Cardiac muscle cell (in vitro differentiated cells and primary cell): ENCODE data around the gene BNIP2. TPM values are rescaled to one million over a fixed set of nuclear protein-coding genes. Genes with fewer than 3 reads are reported as not detected.

ENCODE experiments used
- DNase-seq, 2 donors: peaks; one replicate each; pipeline versions ENCODE4 v3.0.0 to v3.0.0-alpha.2; 2010 to 2017; ENCODE audit warnings: low read depth in 1 of 2, low spot score in 1 of 2
- H3K27ac ChIP-seq: fragments of 200-600 bp; sonication (generic); 2 replicates; pipeline ENCODE4 v1.5.1; 2016
- H3K27me3 ChIP-seq: fragments of 200-600 bp; sonication (generic); 2 replicates; pipeline ENCODE4 v1.6.0; 2016; ENCODE audit warnings: control low read depth
- H3K36me3 ChIP-seq: fragments of 200-600 bp; sonication (generic); 2 replicates; pipeline ENCODE4 v1.5.1; 2016; ENCODE audit warnings: control low read depth
- H3K4me1 ChIP-seq: fragments of 200-600 bp; sonication (generic); 2 replicates; pipeline ENCODE4 v1.8.1; 2017; ENCODE audit warnings: low read depth, mild to moderate bottlenecking, mixed run types
- H3K4me3 ChIP-seq: fragments of 200-600 bp; sonication (generic); 2 replicates; pipeline ENCODE4 v1.5.1; 2016; ENCODE audit warnings: mild to moderate bottlenecking
- H3K9me3 ChIP-seq: fragments of 200-600 bp; sonication (generic); 2 replicates; pipeline ENCODE4 v1.5.1; 2017; ENCODE audit warnings: low read depth, mild to moderate bottlenecking, control low read depth
- CTCF ChIP-seq: IDR thresholded peaks from 2 replicates; pipeline ENCODE4 v1.5.1; 2012; ENCODE audit warnings: low read depth, mild to moderate bottlenecking, low read length
- polyA plus RNA-seq: library from polyadenylated mRNA; unstranded; fragments of >200 nt; fragmentation: Nextera tagmentation; extraction: Ambion mirVana; gene quantifications from 2 replicates; pipeline ENCODE4 v1.2.1, GENCODE V29; 2016
- total RNA-seq: library from RNA; depleted of rRNA; stranded (reverse); fragments of >200 nt; gene quantifications from 2 replicates; pipeline ENCODE4 v1.2.3, GENCODE V29; 2016

BNIP2 gene
- total and polyA plus RNA-seq, 2 experiments from 2014 or later, result 72.2 to 150 TPM

DNA sequence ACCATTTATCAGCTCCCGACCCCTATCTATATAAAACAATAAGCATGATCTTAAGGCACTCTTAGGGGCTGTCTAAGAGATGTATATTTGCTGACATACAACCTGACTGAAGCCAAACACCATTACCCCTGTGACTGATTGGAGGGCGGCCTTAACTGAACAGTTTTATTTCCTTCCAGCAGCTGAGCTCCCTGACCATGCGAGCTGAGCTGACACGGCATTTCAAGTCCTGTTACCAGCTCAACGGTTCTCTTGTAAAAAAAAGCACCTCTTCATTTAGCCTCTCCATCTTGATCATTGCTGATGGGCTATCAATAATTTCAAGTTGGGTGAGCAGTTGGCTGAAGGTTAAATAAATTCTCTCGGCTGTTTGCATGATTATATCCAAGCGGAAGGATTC lies 33.4 kb upstream of the BNIP2 start:
- Histone ChIP-seq H3K27ac (no peak overlapping the region), H3K4me1 (no peaks in the 10 kb centered on the region), H3K27me3 (no peaks in the 10 kb centered on the region), H3K4me3 (no peak overlapping the region), H3K9me3 (no peaks in the 10 kb centered on the region), H3K36me3 (no peaks in the 10 kb centered on the region)
- TF ChIP-seq CTCF, result no peak
- no peak for DNase-seq

- Histone ChIP-seq H3K27ac (no peak overlapping the region), H3K4me1 (no peaks in the 10 kb centered on the region), H3K27me3 (no peaks in the 10 kb centered on the region), H3K9me3 (no peaks in the 10 kb centered on the region), H3K4me3 (no peak overlapping the region), H3K36me3 (no peaks in the 10 kb centered on the region)
- no peak for TF ChIP-seq CTCF
- DNase-seq, result no peak
These were observed 32.9 kb upstream of the BNIP2 start for GRCh38 chr15:59722037-59722436.

DNA sequence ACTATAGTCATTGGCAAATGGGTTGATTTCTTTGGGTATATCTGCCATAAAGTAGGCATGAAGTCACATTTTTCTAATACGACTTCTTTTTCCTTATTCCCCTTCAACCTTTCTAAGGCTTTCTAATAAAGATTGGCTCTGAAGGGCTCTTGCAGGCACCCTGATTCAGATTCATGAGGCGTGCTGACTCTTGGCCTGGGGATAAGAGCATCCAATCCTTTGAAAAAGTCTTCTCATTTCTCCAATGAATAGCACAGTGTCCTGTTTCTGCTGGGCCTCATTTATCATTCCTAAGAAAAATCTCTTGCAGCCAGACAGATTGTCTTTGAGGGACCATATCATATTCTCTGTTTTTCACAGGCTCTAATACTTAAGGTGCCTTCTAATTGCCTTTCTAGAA lies 32.3 kb upstream of the BNIP2 start:
- no peak for TF ChIP-seq CTCF
- Histone ChIP-seq H3K27ac (no peak overlapping the region), H3K36me3 (no peaks in the 10 kb centered on the region), H3K4me3 (no peak overlapping the region), H3K27me3 (no peaks in the 10 kb centered on the region), H3K4me1 (no peaks in the 10 kb centered on the region), H3K9me3 (no peaks in the 10 kb centered on the region)
- no peak for DNase-seq

- no peak for TF ChIP-seq CTCF
- DNase-seq, result no peak
- Histone ChIP-seq H3K4me3 (no peak overlapping the region), H3K27me3 (no peaks in the 10 kb centered on the region), H3K9me3 (no peaks in the 10 kb centered on the region), H3K36me3 (no peaks in the 10 kb centered on the region), H3K4me1 (no peaks in the 10 kb centered on the region), H3K27ac (no peak overlapping the region)
These were observed 24.1 kb upstream of the BNIP2 start for GRCh38 chr15:59713177-59713576.

DNA sequence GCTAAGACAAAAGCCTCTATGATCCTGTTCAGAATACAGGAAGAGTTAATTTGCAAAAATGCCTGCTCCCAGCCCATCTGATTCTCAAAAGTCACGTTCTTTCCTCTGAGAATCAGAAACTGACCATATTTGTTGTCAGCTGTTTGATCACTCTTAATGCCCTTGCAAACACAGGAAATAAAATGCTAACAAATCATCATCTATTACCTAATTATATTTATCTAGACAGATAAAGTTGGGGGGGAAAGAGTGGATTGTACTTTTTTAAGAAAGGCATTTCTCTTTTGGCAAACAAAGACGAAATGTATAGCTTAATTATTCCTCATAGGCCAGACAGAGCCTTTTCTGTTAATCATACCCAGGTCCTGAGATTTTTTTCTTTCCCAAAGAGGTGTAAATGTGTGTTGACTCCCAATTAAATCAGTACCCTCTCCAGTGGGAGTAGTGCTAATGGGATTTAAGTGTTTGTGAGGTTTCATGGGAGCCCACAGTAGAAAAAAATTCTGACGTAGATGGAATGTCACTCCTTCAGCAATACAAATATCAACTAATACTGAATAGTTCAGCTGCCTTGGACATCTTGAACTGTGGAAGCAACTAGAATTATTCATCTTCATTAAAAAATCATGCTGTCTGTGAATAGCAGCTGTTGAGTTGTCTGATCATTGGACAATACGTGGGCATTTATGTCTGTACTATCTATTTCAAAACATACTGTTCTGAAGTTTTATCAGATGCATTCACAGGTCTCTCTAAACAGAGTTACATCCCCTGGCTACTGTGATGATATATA lies 22.5 kb upstream of the BNIP2 start:
- H3K4me3 ChIP-seq, result no peak overlapping the region

More for the DNA sequence above, 22.5 kb upstream of the BNIP2 start:
- Histone ChIP-seq H3K36me3 (no peaks in the 10 kb centered on the region), H3K4me1 (no peaks in the 10 kb centered on the region), H3K27ac (no peak overlapping the region), H3K27me3 (no peaks in the 10 kb centered on the region), H3K9me3 (no peaks in the 10 kb centered on the region)
- DNase-seq, result no peak
- TF ChIP-seq CTCF, result no peak
